Aorta (tissue), 5 donors: ENCODE results near the gene TBC1D3K. TPM values are rescaled to one million over a fixed set of nuclear protein-coding genes. Genes with fewer than 3 reads are reported as not detected.
"Not testable (repeated sequence)": the region's sequence is repeated elsewhere in the genome, so short reads cannot be mapped to it uniquely, and the experiment has no call there.

Source experiments
- ATAC-seq: fragments of 200-7000 bp; cut with Tn5 transposase; one replicate; pipeline ENCODE4 v1.9.1; 2022; ENCODE audit warnings: moderate library complexity; ENCODE audit not compliant: low FRiP score
- DNase-seq, 2 donors: peaks; one replicate each; pipeline ENCODE4 v3.0.0-alpha.2; 2020
- H3K27ac ChIP-seq, 2 donors: one replicate each; pipeline ENCODE4 v1.5.1; 2013; ENCODE audit warnings: low read length in 2 of 2, mild to moderate bottlenecking in 2 of 2, moderate library complexity in 2 of 2, control low read depth in 1 of 2, inconsistent platforms in 1 of 2, low read depth in 1 of 2
- H3K27me3 ChIP-seq, 2 donors: one replicate each; pipeline ENCODE4 v1.6.1; 2013; ENCODE audit warnings: control low read depth in 1 of 2, low read length in 1 of 2, mild to moderate bottlenecking in 1 of 2, moderate library complexity in 1 of 2; ENCODE audit not compliant: insufficient read depth in 2 of 2, control insufficient read depth in 1 of 2
- H3K36me3 ChIP-seq, 2 donors: one replicate each; pipeline ENCODE4 v1.6.1; 2013; ENCODE audit warnings: control low read depth in 1 of 2, low read length in 1 of 2, mild to moderate bottlenecking in 1 of 2; ENCODE audit not compliant: insufficient read depth in 2 of 2, control insufficient read depth in 1 of 2
- H3K4me1 ChIP-seq, 2 donors: one replicate each; pipeline ENCODE4 v1.6.1; 2013; ENCODE audit warnings: low read length in 2 of 2, control low read depth in 1 of 2, mild to moderate bottlenecking in 1 of 2, moderate library complexity in 1 of 2; ENCODE audit not compliant: insufficient read depth in 2 of 2, control insufficient read depth in 1 of 2
- H3K4me3 ChIP-seq, 2 donors: one replicate each; pipeline ENCODE4 v1.5.1; 2013; ENCODE audit warnings: low read length in 2 of 2, control low read depth in 1 of 2, mild to moderate bottlenecking in 1 of 2
- H3K9me3 ChIP-seq: one replicate; pipeline ENCODE4 v1.6.1; 2013; ENCODE audit warnings: mild to moderate bottlenecking, low read length; ENCODE audit not compliant: control insufficient read depth
- WGBS, 2 donors: extraction: QIAGEN DNeasy Blood & Tissue Kit; methylation state at CpG; one replicate each; pipeline ENCODE4 v1.1.7; 2013; 5-methylcytosine and 5-hydroxymethylcytosine counted together
- intact Hi-C, 2 donors: fragments of 100-400 bp; cut with DNase I; formaldehyde crosslinking; loops; one replicate each; pipeline versions ENCODE4 v1.14.2 to v1.15.0; 2022
- long read RNA-seq, 2 donors: library from polyadenylated mRNA; unstranded; transcript quantifications; one replicate each; pipeline ENCODE4 v2.0.0, GENCODE V29; 2020 to 2021
- polyA plus RNA-seq, 2 donors: library from polyadenylated mRNA; stranded (reverse); fragments of 200-250 nt; gene quantifications; one replicate each; pipeline ENCODE4 v1.2.3, GENCODE V29; 2013
- total RNA-seq, 2 donors: library from RNA; stranded (reverse); fragmentation: NEBNext Ultra II Directional; extraction: Animal tissue kit (Norgen Biotek cat#: 25700); gene quantifications; one replicate each; pipeline ENCODE4 v1.2.1, GENCODE V29; 2021
- donor health status: healthy with polysubstance abuse.
- donor health status: Bipolar disorder and iron deficiency.
- donor health status: DM: no; HTN: no; CAD: no.
- donor health status: DM: no; HTN: no; CAD: no.
- donor health status: DM: yes; HTN: yes; CAD: no.

TBC1D3K gene
- total RNA-seq: not detected
- polyA plus RNA-seq: not detected
- long read RNA-seq, donor 1: 0 reads
- long read RNA-seq, donor 2: 0 reads

- intact Hi-C loops: not testable (repeated sequence)
These were observed at the start of gene TBC1D3K for GRCh38 chr17:37924115-37924514. TBC1D3K (plus strand) TSS chr17:37924415; CDS start chr17:37926000, 1,585 bp downstream.

GRCh38 chr17:37884516-37884915 is 39.7 kb upstream of the TBC1D3K start:
- ATAC-seq: no peak
- Histone ChIP-seq H3K27me3 (no peaks in the 10 kb centered on the region), H3K27ac (no peak overlapping the region), H3K9me3 (no peaks in the 10 kb centered on the region), H3K4me3 (no peak overlapping the region), H3K4me1 (no peaks in the 10 kb centered on the region), H3K36me3 (no peaks in the 10 kb centered on the region)
- intact Hi-C loops: no loop called here
- 50 to 60% methylated on average over 2 of the region's 2 CpGs for WGBS, 2 donors
- DNase-seq: no peak

More at GRCh38 chr17:37924115-37924514, at the start of gene TBC1D3K:
- not testable (repeated sequence) for H3K4me1 ChIP-seq, H3K4me3 ChIP-seq, DNase-seq, ATAC-seq, H3K27ac ChIP-seq, H3K9me3 ChIP-seq, H3K27me3 ChIP-seq, H3K36me3 ChIP-seq
- WGBS, 2 donors: 85% methylated on average over 3 of the region's 10 CpGs; no CpG with 5 or more reads in 1 of the 2 donors

- no peaks in the 10 kb centered on the region for H3K4me1 ChIP-seq
- H3K4me3 ChIP-seq: no peak overlapping the region
- DNase-seq (no peak), ATAC-seq (no peak)
- no peak overlapping the region for H3K27ac ChIP-seq
- no peaks in the 10 kb centered on the region for H3K9me3 ChIP-seq
- no peaks in the 10 kb centered on the region for H3K27me3 ChIP-seq
- intact Hi-C loops: no loop called here
- 78 to 86% methylated on average over 5 of the region's 5 CpGs for WGBS, 2 donors
- H3K36me3 ChIP-seq: no peaks in the 10 kb centered on the region
These were observed 39.1 kb upstream of the TBC1D3K start for GRCh38 chr17:37885136-37885535.

GRCh38 chr17:37888881-37889280 is 35.3 kb upstream of the TBC1D3K start:
- Histone ChIP-seq H3K36me3 (no peaks in the 10 kb centered on the region), H3K27me3 (no peaks in the 10 kb centered on the region), H3K4me3 (no peak overlapping the region), H3K9me3 (no peaks in the 10 kb centered on the region), H3K27ac (no peak overlapping the region), H3K4me1 (no peaks in the 10 kb centered on the region)
- intact Hi-C loops: no loop called here
- WGBS, 2 donors: 88 to 94% methylated on average over 2 of the region's 2 CpGs
- DNase-seq (no peak), ATAC-seq (no peak)

- H3K27me3 ChIP-seq, intact Hi-C loops, H3K36me3 ChIP-seq, H3K9me3 ChIP-seq, H3K4me1 ChIP-seq, ATAC-seq, H3K4me3 ChIP-seq, H3K27ac ChIP-seq, DNase-seq: not testable (repeated sequence)
These were observed 27.3 kb upstream of the TBC1D3K start for GRCh38 chr17:37896961-37897360.

Other genes with a start within 250 kb of the TBC1D3K start
- gene HNF1B, start 179.4 kb upstream of the TBC1D3K start, total RNA-seq: not detected
- gene HNF1B, start 179.4 kb upstream of the TBC1D3K start, polyA plus RNA-seq: under 1 TPM in 1 of 2 donors, not detected in 1; 0.88 TPM
- gene TBC1D3L, start 64.6 kb downstream of the TBC1D3K start, total RNA-seq: 10 to 100 TPM in 1 of 2 donors, 1 to 10 TPM in 1; 7.1 to 22.5 TPM
- gene TBC1D3L, start 64.6 kb downstream of the TBC1D3K start, polyA plus RNA-seq: 10 to 100 TPM in 1 of 2 donors, 1 to 10 TPM in 1; 1.6 to 25.3 TPM
- gene TBC1D3D, start 79.6 kb downstream of the TBC1D3K start, total RNA-seq: under 1 TPM in 1 of 2 donors, not detected in 1; 0.39 TPM
- gene TBC1D3D, start 79.6 kb downstream of the TBC1D3K start, polyA plus RNA-seq: under 1 TPM in 1 of 2 donors, not detected in 1; 0.43 TPM
- not detected for gene TBC1D3C, start 144.2 kb downstream of the TBC1D3K start, total RNA-seq
- gene TBC1D3C, start 144.2 kb downstream of the TBC1D3K start, polyA plus RNA-seq: under 1 TPM in 1 of 2 donors, not detected in 1; 0.13 TPM
- gene TBC1D3E, start 203.5 kb downstream of the TBC1D3K start, total RNA-seq: not detected
- gene TBC1D3E, start 203.5 kb downstream of the TBC1D3K start, polyA plus RNA-seq: not detected